Karpas-422 (cell line): Measurements from ENCODE around the gene MYO7A. TPM values are rescaled to one million over a fixed set of nuclear protein-coding genes. Genes with fewer than 3 reads are reported as not detected.

Experiments
- DNase-seq: peaks from one replicate; pipeline ENCODE4 v3.0.0-alpha.2; 2015
- H2AFZ ChIP-seq: fragments of 200-600 bp; sonication (generic); 2 replicates; pipeline ENCODE4 v1.6.1; 2014; ENCODE audit warnings: antibody characterized with exemption, low read length, mixed read lengths
- H3K27ac ChIP-seq: fragments of 200-600 bp; sonication (generic); 2 replicates; pipeline ENCODE4 v1.5.1; 2014; ENCODE audit warnings: mild to moderate bottlenecking, low read length, moderate library complexity
- H3K27me3 ChIP-seq: fragments of 200-600 bp; sonication (generic); 2 replicates; pipeline ENCODE4 v1.6.1; 2014; ENCODE audit warnings: low read length, mixed read lengths
- H3K36me3 ChIP-seq: fragments of 200-600 bp; sonication (generic); 2 replicates; pipeline ENCODE4 v1.6.1; 2014; ENCODE audit warnings: low read length, mixed read lengths; ENCODE audit not compliant: insufficient read depth
- H3K4me1 ChIP-seq: fragments of 200-600 bp; sonication (generic); 2 replicates; pipeline ENCODE4 v1.6.1; 2014; ENCODE audit warnings: mild to moderate bottlenecking, low read length, mixed read lengths
- H3K4me2 ChIP-seq: fragments of 200-600 bp; sonication (generic); 2 replicates; pipeline ENCODE4 v1.6.1; 2014; ENCODE audit warnings: low read length, low read depth, mild to moderate bottlenecking; ENCODE audit not compliant: poor library complexity, severe bottlenecking
- H3K4me3 ChIP-seq: fragments of 200-600 bp; sonication (generic); 2 replicates; pipeline ENCODE4 v1.5.1; 2014; ENCODE audit warnings: mild to moderate bottlenecking, antibody characterized with exemption, low read length, mixed read lengths
- H3K79me2 ChIP-seq: fragments of 200-600 bp; sonication (generic); 2 replicates; pipeline ENCODE4 v1.6.1; 2014; ENCODE audit warnings: mild to moderate bottlenecking, low read length, mixed read lengths
- H3K9ac ChIP-seq: fragments of 200-600 bp; sonication (generic); 2 replicates; pipeline ENCODE4 v1.6.0; 2014; ENCODE audit warnings: low read length
- H3K9me2 ChIP-seq: fragments of 200-600 bp; sonication (generic), shearing (Covaris generic); replicated peaks from 2 replicates; pipeline ENCODE4 v1.6.0; 2014; ENCODE audit warnings: mild to moderate bottlenecking, low read length, moderate library complexity; ENCODE audit not compliant: insufficient read depth
- H3K9me3 ChIP-seq: fragments of 300-700, 200-600 bp; sonication (generic); 2 replicates; pipeline ENCODE4 v1.6.1; 2014; ENCODE audit warnings: low read length, mixed read lengths
- H4K20me1 ChIP-seq: fragments of 200-600 bp; sonication (generic); 2 replicates; pipeline ENCODE4 v1.6.1; 2014; ENCODE audit warnings: mild to moderate bottlenecking, antibody characterized with exemption, low read length, low read depth; ENCODE audit not compliant: insufficient read depth
- total RNA-seq: library from RNA; depleted of rRNA; stranded (reverse); fragments of >200 nt; shearing (Covaris generic); gene quantifications from 2 replicates; pipeline ENCODE4 v1.2.3, GENCODE V29; 2014; ENCODE audit warnings: low replicate concordance

Gene MYO7A
- total RNA-seq, 1 experiment from 2014 or later, result not detected

DNA sequence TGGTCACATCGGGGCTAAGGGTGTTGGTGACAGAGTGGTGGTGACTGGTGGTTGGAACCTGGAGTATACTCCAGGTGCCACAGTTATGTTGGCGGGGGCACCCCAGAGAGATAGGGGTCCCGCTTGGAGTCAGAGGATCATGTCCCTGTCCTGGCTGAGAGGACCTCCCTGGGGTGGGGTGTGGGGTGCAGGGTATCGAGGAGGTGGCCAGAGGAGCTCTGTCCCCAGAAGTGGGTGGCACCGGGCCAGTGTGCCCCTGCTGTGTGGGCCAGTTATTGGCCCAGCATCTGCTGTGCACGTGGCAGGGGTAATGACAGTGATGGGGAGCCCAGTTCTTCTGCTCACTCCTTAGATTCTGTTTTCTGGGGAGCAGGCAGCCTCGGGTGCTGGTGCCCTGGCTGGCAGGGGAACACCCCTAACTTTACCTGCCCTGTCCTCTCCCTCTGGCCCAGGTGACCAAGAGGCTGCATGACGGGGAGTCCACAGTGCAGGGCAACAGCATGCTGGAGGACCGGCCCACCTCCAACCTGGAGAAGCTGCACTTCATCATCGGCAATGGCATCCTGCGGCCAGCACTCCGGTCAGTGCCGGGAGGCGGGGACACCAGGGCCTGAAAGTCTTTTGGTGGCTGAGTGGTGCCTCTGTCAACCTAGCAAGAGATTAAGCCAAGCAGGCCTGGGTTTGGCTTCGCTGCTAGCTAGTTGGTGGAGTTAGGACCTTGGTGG, 56.3 kb downstream of the MYO7A start:
- H3K9me3 ChIP-seq, result no peaks in the 10 kb centered on the region
- peaks cover 15% of the 10 kb centered on the region for H3K4me1 ChIP-seq
- H3K9ac ChIP-seq, result no peak overlapping the region
- DNase-seq, result no peak
- no peak overlapping the region for H3K4me3 ChIP-seq
- no peak overlapping the region for H3K27ac ChIP-seq
- H3K36me3 ChIP-seq, result no peaks in the 10 kb centered on the region
- no peaks in the 10 kb centered on the region for H3K27me3 ChIP-seq
- H3K9me2 ChIP-seq, result no peaks in the 10 kb centered on the region
- H3K79me2 ChIP-seq, result no peaks in the 10 kb centered on the region
- H3K4me2 ChIP-seq, result no peak overlapping the region
- H4K20me1 ChIP-seq, result no peaks in the 10 kb centered on the region
- H2AFZ ChIP-seq, result no peak overlapping the region

DNA sequence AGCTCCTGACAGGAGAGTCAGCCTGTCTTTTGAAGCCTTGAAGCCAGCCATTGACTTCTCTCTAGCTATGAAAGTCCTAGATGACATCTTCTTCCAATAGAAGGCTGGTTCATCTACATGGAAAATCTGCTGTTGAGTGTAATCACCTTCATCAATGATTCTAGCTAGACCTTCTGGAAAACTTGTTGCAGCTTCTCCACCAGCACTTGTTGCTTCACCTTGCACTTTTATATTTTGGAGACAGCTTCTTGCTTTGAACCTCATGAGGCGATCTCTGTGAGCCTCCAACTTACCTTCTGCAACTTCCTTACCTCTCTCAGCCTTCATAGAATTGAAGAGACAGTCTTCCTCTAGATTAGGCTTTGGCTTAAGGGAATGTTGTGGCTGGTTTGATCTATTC, 58.3 kb downstream of the MYO7A start:
- no peaks in the 10 kb centered on the region for H3K9me3 ChIP-seq
- DNase-seq, result no peak
- no peaks in the 10 kb centered on the region for H4K20me1 ChIP-seq
- no peak overlapping the region for H3K4me3 ChIP-seq
- no peak overlapping the region for H3K9ac ChIP-seq
- H3K79me2 ChIP-seq, result no peaks in the 10 kb centered on the region
- no peaks in the 10 kb centered on the region for H3K9me2 ChIP-seq
- peaks cover 15% of the 10 kb centered on the region for H3K4me1 ChIP-seq
- no peak overlapping the region for H3K27ac ChIP-seq
- no peak overlapping the region for H3K4me2 ChIP-seq
- no peaks in the 10 kb centered on the region for H3K27me3 ChIP-seq
- H3K36me3 ChIP-seq, result no peaks in the 10 kb centered on the region
- H2AFZ ChIP-seq, result no peak overlapping the region

DNA sequence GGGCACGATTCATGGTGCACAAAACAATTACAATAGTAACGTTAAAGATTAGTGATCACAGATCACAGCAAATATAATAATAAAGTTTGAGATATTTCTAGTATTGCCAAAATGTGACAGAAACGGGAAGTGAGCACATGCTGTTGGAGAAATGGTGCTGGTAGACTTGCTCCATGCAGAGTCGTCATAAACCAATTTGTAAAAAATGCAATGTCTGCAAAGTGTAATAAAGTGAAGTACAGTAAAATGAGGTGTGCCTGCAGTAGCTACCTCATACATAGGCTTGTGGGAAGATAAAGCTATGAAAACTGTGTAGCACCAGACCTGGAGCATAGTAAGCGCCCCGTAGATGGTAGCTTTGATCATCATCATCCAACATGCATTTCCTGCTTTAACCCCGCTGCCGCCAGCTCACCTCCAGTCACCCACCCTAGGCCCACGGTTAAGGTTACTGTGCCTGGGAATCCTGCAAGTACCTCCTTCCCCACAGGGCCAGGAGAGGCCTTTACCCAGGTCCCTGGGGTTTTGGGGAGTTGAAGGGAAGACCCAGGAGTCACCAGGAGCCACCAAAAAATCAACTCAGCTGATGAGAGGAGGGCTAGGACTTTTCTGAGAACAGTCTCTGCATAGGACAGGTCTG, 59.2 kb downstream of the MYO7A start:
- H3K9ac ChIP-seq, result no peak overlapping the region
- H3K4me2 ChIP-seq, result no peak overlapping the region
- no peaks in the 10 kb centered on the region for H3K36me3 ChIP-seq

DNA sequence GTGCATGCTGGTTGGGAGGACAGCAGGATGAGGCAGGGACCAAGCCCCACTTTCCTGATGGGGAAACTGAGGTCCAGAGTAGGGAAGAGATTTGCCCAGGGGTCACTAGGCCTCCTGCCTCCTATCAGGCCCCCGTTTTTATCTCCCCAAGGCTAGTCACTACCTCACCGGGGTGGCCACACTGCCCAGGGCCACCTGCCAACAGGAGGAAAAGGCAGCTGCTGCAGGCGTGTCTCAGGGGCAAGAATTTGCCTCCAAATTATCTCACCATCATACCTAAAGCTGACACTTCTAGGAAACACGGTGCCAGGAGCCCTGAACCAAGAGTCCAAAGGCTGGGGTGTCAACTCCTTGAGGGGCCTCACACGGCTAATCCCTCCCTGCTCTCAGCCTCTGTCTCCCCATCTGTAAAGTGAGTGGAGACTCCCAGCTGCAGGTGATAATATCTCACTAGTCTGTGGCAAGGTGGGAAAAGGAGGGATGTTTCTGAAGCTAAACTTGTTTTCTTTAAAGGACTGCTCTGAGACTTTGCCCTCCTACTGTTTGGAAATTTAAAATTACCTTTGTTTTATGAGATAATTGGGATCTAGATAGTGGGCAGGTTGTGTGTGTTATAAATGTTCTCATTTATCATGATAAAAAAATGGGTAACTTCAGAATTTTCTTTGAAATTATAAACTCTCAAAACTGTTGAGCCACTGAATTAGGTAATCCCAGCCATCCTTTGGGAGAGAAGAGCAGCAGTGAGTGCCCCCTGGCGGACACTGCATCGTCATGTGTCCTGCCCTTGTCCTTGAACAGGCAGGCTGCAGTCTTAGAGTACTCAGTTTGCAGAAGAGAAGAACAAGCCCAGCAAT, 60.0 kb downstream of the MYO7A start:
- H2AFZ ChIP-seq, result no peak overlapping the region
- H3K9me2 ChIP-seq, result no peaks in the 10 kb centered on the region
- H3K79me2 ChIP-seq, result no peaks in the 10 kb centered on the region
- H3K4me1 ChIP-seq, result peaks cover 15% of the 10 kb centered on the region
- no peak overlapping the region for H3K9ac ChIP-seq
- no peak overlapping the region for H3K27ac ChIP-seq
- no peaks in the 10 kb centered on the region for H3K36me3 ChIP-seq
- no peaks in the 10 kb centered on the region for H3K9me3 ChIP-seq
- no peaks in the 10 kb centered on the region for H4K20me1 ChIP-seq
- peak; percentile 87 for DNase-seq
- no peaks in the 10 kb centered on the region for H3K27me3 ChIP-seq
- H3K4me3 ChIP-seq, result no peak overlapping the region
- H3K4me2 ChIP-seq, result no peak overlapping the region

More for the DNA sequence above, 59.2 kb downstream of the MYO7A start:
- no peak for DNase-seq
- no peaks in the 10 kb centered on the region for H3K79me2 ChIP-seq
- no peak overlapping the region for H3K4me3 ChIP-seq
- no peak overlapping the region for H2AFZ ChIP-seq
- H3K9me2 ChIP-seq, result no peaks in the 10 kb centered on the region
- H3K4me1 ChIP-seq, result peaks cover 15% of the 10 kb centered on the region
- no peaks in the 10 kb centered on the region for H3K9me3 ChIP-seq
- no peak overlapping the region for H3K27ac ChIP-seq
- no peaks in the 10 kb centered on the region for H3K27me3 ChIP-seq
- H4K20me1 ChIP-seq, result no peaks in the 10 kb centered on the region

DNA sequence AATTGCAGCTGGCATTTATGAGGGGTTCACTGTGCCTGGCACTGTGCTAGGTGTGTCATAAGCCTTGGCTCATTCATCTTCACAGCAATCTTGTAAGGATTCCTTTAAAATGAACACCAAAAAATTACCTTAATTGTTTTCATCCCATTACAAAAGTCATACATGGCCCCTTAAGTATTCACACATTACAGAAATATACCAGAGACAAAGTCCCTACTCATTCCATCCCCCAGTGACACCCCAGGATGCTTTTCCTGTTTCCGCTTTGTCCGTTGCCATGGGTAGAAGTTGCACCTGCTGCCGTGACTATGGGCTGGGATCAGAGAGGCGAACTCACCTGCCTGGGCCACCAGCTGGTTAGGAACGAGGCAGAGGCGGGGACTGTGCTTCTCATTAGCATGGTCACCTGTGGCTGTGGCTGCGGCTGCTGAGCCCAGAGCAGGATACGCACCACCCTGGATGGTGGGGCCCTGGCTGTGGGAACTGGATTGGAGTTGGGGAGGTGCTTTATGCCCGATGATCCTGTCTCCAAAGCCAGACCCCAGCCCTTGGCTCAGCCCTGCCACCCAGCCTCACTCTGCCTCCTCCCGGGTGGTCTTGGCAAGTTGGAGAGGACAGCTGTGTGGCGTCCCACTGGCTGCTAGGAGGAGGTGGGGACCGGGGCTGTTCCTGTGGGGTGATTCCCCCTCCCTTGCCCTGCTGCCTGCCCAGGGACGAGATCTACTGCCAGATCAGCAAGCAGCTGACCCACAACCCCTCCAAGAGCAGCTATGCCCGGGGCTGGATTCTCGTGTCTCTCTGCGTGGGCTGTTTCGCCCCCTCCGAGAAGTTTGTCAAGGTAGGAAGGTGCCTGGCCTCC, 60.8 kb downstream of the MYO7A start:
- peaks cover 15% of the 10 kb centered on the region for H3K4me1 ChIP-seq
- H3K27ac ChIP-seq, result no peak overlapping the region
- no peak for DNase-seq

DNA sequence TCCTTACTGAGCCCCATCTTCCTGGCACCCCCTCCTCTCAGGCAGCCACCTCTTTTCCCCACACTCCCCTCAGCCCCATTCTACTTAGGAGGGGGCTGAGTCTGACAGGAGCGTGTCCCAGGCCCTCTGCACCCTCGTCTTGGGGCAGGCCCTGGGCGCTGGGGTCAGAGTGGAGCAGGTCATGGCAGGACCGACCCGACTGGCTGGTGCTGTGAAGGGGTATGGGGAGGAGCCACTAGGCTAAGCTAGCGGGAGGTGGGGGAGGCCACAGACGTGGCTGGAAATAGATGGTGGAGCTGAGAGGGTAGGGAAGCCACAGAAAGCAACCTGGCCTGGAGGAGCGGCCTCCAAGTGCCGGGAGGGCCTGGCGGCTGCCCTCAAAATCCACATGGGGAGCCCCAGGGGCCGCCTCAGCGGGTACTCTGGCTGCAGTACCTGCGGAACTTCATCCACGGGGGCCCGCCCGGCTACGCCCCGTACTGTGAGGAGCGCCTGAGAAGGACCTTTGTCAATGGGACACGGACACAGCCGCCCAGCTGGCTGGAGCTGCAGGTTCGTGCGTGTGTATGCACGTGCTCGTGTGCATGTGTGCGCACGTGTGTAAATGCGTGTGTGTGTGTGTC, 61.7 kb downstream of the MYO7A start:
- no peaks in the 10 kb centered on the region for H3K9me2 ChIP-seq
- H3K9ac ChIP-seq, result no peak overlapping the region
- H3K9me3 ChIP-seq, result no peaks in the 10 kb centered on the region
- no peaks in the 10 kb centered on the region for H3K36me3 ChIP-seq
- no peaks in the 10 kb centered on the region for H3K79me2 ChIP-seq
- no peak overlapping the region for H3K4me3 ChIP-seq
- DNase-seq, result no peak
- H3K4me1 ChIP-seq, result peaks cover 15% of the 10 kb centered on the region
- no peaks in the 10 kb centered on the region for H4K20me1 ChIP-seq
- H3K4me2 ChIP-seq, result no peak overlapping the region
- H3K27ac ChIP-seq, result no peak overlapping the region
- no peak overlapping the region for H2AFZ ChIP-seq
- no peaks in the 10 kb centered on the region for H3K27me3 ChIP-seq

More for the DNA sequence above, 60.8 kb downstream of the MYO7A start:
- Histone ChIP-seq H3K9me3 (no peaks in the 10 kb centered on the region), H3K4me3 (no peak overlapping the region), H3K27me3 (no peaks in the 10 kb centered on the region), H2AFZ (no peak overlapping the region), H3K9ac (no peak overlapping the region), H3K36me3 (no peaks in the 10 kb centered on the region), H3K79me2 (no peaks in the 10 kb centered on the region), H3K9me2 (no peaks in the 10 kb centered on the region), H3K4me2 (no peak overlapping the region), H4K20me1 (no peaks in the 10 kb centered on the region)

DNA sequence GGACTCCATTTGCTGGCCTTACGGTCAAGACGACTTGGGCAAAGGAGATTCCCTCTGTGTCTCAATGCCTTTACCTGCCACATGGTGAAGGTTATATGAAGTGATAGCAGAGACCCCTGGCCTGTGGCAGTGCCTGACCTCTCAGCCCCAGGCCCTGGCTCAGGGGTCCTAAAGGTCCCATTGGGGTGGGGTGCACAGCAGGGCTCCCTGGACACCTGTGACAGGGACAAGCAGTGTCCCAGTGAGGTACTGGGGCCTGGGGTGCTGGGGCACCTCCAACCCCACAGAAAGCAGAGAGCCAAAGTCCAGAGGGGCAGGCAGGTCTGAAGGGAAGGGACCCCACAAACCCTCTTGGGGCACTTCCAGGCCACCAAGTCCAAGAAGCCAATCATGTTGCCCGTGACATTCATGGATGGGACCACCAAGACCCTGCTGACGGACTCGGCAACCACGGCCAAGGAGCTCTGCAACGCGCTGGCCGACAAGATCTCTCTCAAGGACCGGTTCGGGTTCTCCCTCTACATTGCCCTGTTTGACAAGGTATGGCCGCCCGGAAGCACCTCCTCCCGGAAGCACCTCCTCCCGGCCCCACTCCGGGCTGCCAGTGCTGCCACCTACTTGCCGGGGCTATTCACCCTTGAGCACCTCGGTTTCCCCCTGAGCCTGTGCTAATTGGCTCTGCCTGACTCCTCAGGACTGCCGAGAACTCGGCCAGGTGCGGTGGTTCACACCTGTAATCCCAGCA, 62.5 kb downstream of the MYO7A start:
- Histone ChIP-seq H4K20me1 (no peaks in the 10 kb centered on the region), H3K27me3 (no peaks in the 10 kb centered on the region), H3K4me2 (no peak overlapping the region), H3K36me3 (no peaks in the 10 kb centered on the region), H3K9me3 (no peaks in the 10 kb centered on the region), H3K9ac (no peak overlapping the region), H3K79me2 (no peaks in the 10 kb centered on the region), H2AFZ (no peak overlapping the region), H3K27ac (no peak overlapping the region), H3K9me2 (no peaks in the 10 kb centered on the region), H3K4me3 (no peak overlapping the region), H3K4me1 (peaks cover 11% of the 10 kb centered on the region)
- DNase-seq, result no peak
